Fibroblast of pulmonary artery (primary cell): ENCODE data around the gene ULK2.
A peak's percentile ranks its signal among the peaks of the same experiment; 100 is the strongest.

Experiments used
- DNase-seq: peaks from one replicate; pipeline ENCODE4 v3.0.0-alpha.2; 2010; ENCODE audit warnings: low read depth
- H3K4me3 ChIP-seq: replicated peaks from 2 replicates; pipeline ENCODE4 v1.5.1; 2011; ENCODE audit warnings: low read depth, mild to moderate bottlenecking, control low read depth, low read length, moderate library complexity
- CTCF ChIP-seq: IDR thresholded peaks from 2 replicates; pipeline ENCODE4 v1.5.1; 2011; ENCODE audit warnings: mild to moderate bottlenecking, control low read depth, low read length, inconsistent platforms; ENCODE audit errors: missing control alignments

The ULK2 gene

GRCh38 chr17:19747159-19747719 is 120.5 kb downstream of the ULK2 start:
- H3K4me3 ChIP-seq, result no peak overlapping the region

GRCh38 chr17:19746517-19746916 is 121.2 kb downstream of the ULK2 start:
- H3K4me3 ChIP-seq, result no peak overlapping the region
- no peak for TF ChIP-seq CTCF
- DNase-seq, result no peak

More at GRCh38 chr17:19747159-19747719, 120.5 kb downstream of the ULK2 start:
- TF ChIP-seq CTCF, result no peak
- no peak for DNase-seq

DNA sequence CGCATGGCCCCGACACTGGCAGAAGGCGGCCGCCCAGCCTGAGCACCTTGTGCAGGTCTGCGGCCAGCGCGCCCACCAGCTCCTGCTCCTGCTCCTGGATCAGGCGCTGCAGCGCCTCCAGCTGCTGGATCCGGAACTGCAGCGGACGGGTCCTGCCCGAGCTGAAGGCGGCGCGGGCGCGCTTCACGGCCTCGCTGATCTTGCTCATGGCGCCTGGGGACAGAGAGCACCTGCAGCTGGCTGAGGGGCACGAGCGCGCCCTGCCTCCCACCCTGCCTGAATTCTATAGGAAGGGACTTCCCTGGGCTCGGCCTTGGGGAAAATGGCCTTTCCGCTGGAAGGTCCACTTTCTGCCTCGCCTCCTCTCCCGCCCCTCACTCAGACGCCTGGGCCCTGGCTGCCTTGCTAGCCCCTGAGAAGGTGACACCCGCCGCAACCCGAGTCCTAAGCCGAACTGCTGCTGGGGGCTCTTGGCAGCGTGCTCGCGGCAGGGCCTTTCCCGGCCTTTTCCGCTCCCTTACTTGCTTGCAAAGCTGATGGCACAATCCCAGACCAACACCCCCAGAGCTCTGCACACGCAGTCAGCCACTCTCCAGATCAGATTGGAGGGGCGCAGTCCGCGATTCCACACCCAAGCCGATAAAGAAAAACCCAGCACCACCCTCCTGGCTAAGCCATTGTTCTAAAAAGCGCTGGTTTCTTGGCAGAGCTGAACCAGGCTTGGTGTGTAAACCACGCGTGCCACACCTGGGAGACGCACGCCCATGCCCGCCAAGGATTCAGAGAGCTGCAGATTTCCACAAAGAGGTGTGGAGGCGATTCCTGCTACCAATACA is 122.6 kb downstream of the ULK2 start:
- peak; percentile 82 for TF ChIP-seq CTCF
- peak overlapping the region; percentile 25 for H3K4me3 ChIP-seq
- DNase-seq, result peak; percentile 75

GRCh38 chr17:19744492-19744891 is 123.2 kb downstream of the ULK2 start:
- no peak for DNase-seq
- no peak for TF ChIP-seq CTCF
- H3K4me3 ChIP-seq, result peak overlapping the region; percentile 25

- H3K4me3 ChIP-seq, result no peak overlapping the region
- no peak for TF ChIP-seq CTCF
- no peak for DNase-seq
Observed at GRCh38 chr17:19743101-19744100, 124.3 kb downstream of the ULK2 start.

GRCh38 chr17:19742495-19742894 is 125.2 kb downstream of the ULK2 start:
- DNase-seq, result no peak
- no peak for TF ChIP-seq CTCF
- no peak overlapping the region for H3K4me3 ChIP-seq
